ENCODE results near the gene EBF3. TPM values are rescaled to one million over a fixed set of nuclear protein-coding genes. Genes with fewer than 3 reads are reported as not detected.

Gene EBF3
- total RNA-seq, 1 donor from 2014 or later: 0.53 TPM

- Histone ChIP-seq H3K4me3 (no peak overlapping the region), H3K27ac (no peak overlapping the region), H3K27me3 (ENCODE audit: low read depth) (no peaks in the 10 kb centered on the region), H3K4me1 (no peaks in the 10 kb centered on the region), H3K36me3 (no peaks in the 10 kb centered on the region), H3K9me3 (no peaks in the 10 kb centered on the region)
- DNase-seq (no peak), ATAC-seq (no peak)
- TF ChIP-seq CTCF (IDR thresholded peaks at IDR 0.05): no peak
- intact Hi-C loops (cut with DNase I): no loop called here
Measured at GRCh38 chr10:129811208-129811607, 152.9 kb downstream of the EBF3 start.

- Histone ChIP-seq H3K4me1 (no peaks in the 10 kb centered on the region), H3K27me3 (ENCODE audit: low read depth) (no peaks in the 10 kb centered on the region), H3K36me3 (no peaks in the 10 kb centered on the region), H3K27ac (no peak overlapping the region), H3K4me3 (no peak overlapping the region), H3K9me3 (peaks cover 8% of the 10 kb centered on the region)
- DNase-seq (no peak), ATAC-seq (no peak)
- TF ChIP-seq CTCF (IDR thresholded peaks at IDR 0.05): no peak
- intact Hi-C loops (cut with DNase I): no loop called here
Measured at GRCh38 chr10:129809841-129810240, 154.2 kb downstream of the EBF3 start.

- Histone ChIP-seq H3K27me3 (ENCODE audit: low read depth) (no peaks in the 10 kb centered on the region), H3K4me1 (no peaks in the 10 kb centered on the region), H3K27ac (no peak overlapping the region), H3K4me3 (no peak overlapping the region), H3K36me3 (no peaks in the 10 kb centered on the region), H3K9me3 (peaks cover 10% of the 10 kb centered on the region)
- DNase-seq: no peak
- ATAC-seq: no peak
- intact Hi-C loops (cut with DNase I): no loop called here
- no peak for TF ChIP-seq CTCF (IDR thresholded peaks at IDR 0.05)
Measured at GRCh38 chr10:129809431-129809830, 154.6 kb downstream of the EBF3 start.

GRCh38 chr10:129808092-129808983, 155.7 kb downstream of the EBF3 start:
- peaks cover 19% of the 10 kb centered on the region for H3K9me3 ChIP-seq
- intact Hi-C loops (cut with DNase I): no loop called here
- DNase-seq (no peak), ATAC-seq (no peak)
- no peaks in the 10 kb centered on the region for H3K27me3 ChIP-seq (ENCODE audit: low read depth)
- TF ChIP-seq CTCF (IDR thresholded peaks at IDR 0.05): no peak
- H3K4me1 ChIP-seq: no peaks in the 10 kb centered on the region
- no peaks in the 10 kb centered on the region for H3K36me3 ChIP-seq
- H3K4me3 ChIP-seq: no peak overlapping the region
- H3K27ac ChIP-seq: no peak overlapping the region

GRCh38 chr10:129807211-129807610, 156.9 kb downstream of the EBF3 start:
- no peak for ATAC-seq
- TF ChIP-seq CTCF (IDR thresholded peaks at IDR 0.05): no peak
- intact Hi-C loops (cut with DNase I): no loop called here
- no peaks in the 10 kb centered on the region for H3K27me3 ChIP-seq (ENCODE audit: low read depth)
- no peaks in the 10 kb centered on the region for H3K4me1 ChIP-seq
- H3K9me3 ChIP-seq: peaks cover 27% of the 10 kb centered on the region
- no peaks in the 10 kb centered on the region for H3K36me3 ChIP-seq
- no peak overlapping the region for H3K4me3 ChIP-seq
- H3K27ac ChIP-seq: no peak overlapping the region
- DNase-seq: no peak

Data from lower lobe of right lung (tissue), 2 donors.